Dermis microvascular lymphatic vessel endothelial cell (primary cell): ENCODE data around the gene CPA5. TPM values are rescaled to one million over a fixed set of nuclear protein-coding genes. Genes with fewer than 3 reads are reported as not detected.

Source experiments
- DNase-seq, 2 donors: peaks; one replicate each; pipeline versions ENCODE4 v3.0.0 to v3.0.0-alpha.2; 2010; ENCODE audit warnings: low read depth in 2 of 2
- total RNA-seq: library from RNA; depleted of rRNA; stranded (reverse); fragments of >200 nt; gene quantifications from 2 replicates; pipeline ENCODE4 v1.2.1, GENCODE V29; 2014

The CPA5 gene
- total RNA-seq, 1 donor from 2014 or later: not detected

- no peak for DNase-seq
Observed at GRCh38 chr7:130396109-130396508, 51.5 kb downstream of the CPA5 start.

GRCh38 chr7:130397051-130397757 lies 52.6 kb downstream of the CPA5 start:
- no peak for DNase-seq

GRCh38 chr7:130397758-130398073 lies 53.1 kb downstream of the CPA5 start:
- DNase-seq: no peak

GRCh38 chr7:130398526-130399090 lies 54.0 kb downstream of the CPA5 start:
- no peak for DNase-seq

- DNase-seq: peak in 1 of 2 donors; percentile 9
Observed at GRCh38 chr7:130400120-130400572, 55.5 kb downstream of the CPA5 start.

- DNase-seq: no peak
Observed at GRCh38 chr7:130401101-130401500, 56.5 kb downstream of the CPA5 start.

- no peak for DNase-seq
Observed at GRCh38 chr7:130401578-130401977, 57.0 kb downstream of the CPA5 start.

- no peak for DNase-seq
Observed at GRCh38 chr7:130405003-130405402, 60.4 kb downstream of the CPA5 start.

GRCh38 chr7:130409067-130409711 lies 64.6 kb downstream of the CPA5 start:
- no peak for DNase-seq

GRCh38 chr7:130409712-130410072 lies 65.1 kb downstream of the CPA5 start:
- DNase-seq: no peak

- no peak for DNase-seq
Observed at GRCh38 chr7:130410868-130411541, 66.4 kb downstream of the CPA5 start.

GRCh38 chr7:130413201-130413600 lies 68.6 kb downstream of the CPA5 start:
- DNase-seq: no peak

- no peak for DNase-seq
Observed at GRCh38 chr7:130415006-130415405, 70.4 kb downstream of the CPA5 start.

GRCh38 chr7:130417213-130417612 lies 72.6 kb downstream of the CPA5 start:
- DNase-seq: no peak

- DNase-seq: no peak
Observed at GRCh38 chr7:130418306-130418705, 73.7 kb downstream of the CPA5 start.

Other genes with a start within 250 kb of the CPA5 start
- 4.2 and 5.7 TPM in 2 replicates for gene TMEM209, start 139.4 kb upstream of the CPA5 start, total RNA-seq
- not detected in 2 replicates for gene SSMEM1, start 137.0 kb upstream of the CPA5 start, total RNA-seq
- not detected in 2 replicates for gene CPA2, start 78.0 kb upstream of the CPA5 start, total RNA-seq
- not detected in 2 replicates for gene CPA4, start 51.7 kb upstream of the CPA5 start, total RNA-seq
- gene CPA1, start 35.7 kb downstream of the CPA5 start, total RNA-seq: not detected in 2 replicates
- 3.3 TPM in 2 replicates for gene CEP41, start 96.2 kb downstream of the CPA5 start, total RNA-seq
- 0.64 and 1.4 TPM in 2 replicates for gene MEST, start 147.3 kb downstream of the CPA5 start, total RNA-seq